Measurements from ENCODE around the gene DNTTIP2. TPM values are rescaled to one million over a fixed set of nuclear protein-coding genes. Genes with fewer than 3 reads are reported as not detected.

Gene DNTTIP2
- total RNA-seq, 1 donor from 2014 or later = 61.8 TPM

DNA sequence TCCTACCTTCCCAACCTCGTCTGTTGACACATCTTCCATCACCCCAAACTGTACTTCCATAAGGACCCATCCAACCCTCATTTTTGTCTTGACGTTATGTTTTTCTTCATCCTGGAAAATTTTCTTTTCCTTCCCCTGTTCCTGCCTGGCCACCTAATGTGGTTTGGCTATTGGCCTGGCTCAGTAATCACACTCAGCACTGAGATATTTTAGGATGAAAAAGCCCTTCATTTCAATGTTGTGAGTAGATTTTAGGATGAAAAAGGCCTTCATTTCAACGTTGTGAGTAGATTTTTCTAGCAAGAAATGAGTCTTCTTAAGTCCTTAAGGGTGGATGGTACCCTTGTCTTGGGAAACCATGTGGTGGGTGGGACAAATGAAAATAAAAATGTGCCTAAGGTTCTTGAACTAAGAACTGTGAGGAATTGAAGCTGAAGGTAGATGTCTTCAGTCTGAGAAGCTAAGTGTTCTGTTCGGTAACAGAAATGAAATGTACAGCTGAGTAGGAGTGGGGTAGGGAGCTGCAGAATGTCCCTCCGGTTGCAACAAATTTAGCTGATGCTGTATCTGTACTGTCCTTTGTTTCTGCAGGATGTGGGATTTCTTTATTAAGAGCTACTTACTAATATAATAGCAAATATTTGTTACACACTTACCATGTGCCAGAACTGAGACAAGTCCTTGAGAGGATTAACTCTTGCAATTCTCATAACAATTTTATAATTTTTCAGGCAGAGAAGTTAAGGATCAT lies 36.1 kb downstream of the DNTTIP2 start:
- Mint-ChIP-seq H3K27ac (ENCODE audit: unreplicated experiment) (peak overlapping the region; percentile 12), H3K9me3 (ENCODE audit: unreplicated experiment) (no peaks in the 10 kb centered on the region), H3K27me3 (ENCODE audit: unreplicated experiment) (peaks cover 10% of the 10 kb centered on the region), H3K4me1 (ENCODE audit: unreplicated experiment) (peaks cover 19% of the 10 kb centered on the region), H3K4me3 (ENCODE audit: unreplicated experiment) (no peak overlapping the region), H3K36me3 (ENCODE audit: low read depth, unreplicated experiment) (peaks cover 29% of the 10 kb centered on the region)
- DNase-seq (ENCODE audit: low spot score) = no peak
- TF ChIP-seq CTCF (IDR thresholded peaks at IDR 0.05; ENCODE audit: unreplicated experiment) = no peak

GRCh38 chr1:93841771-93842170 lies 37.2 kb downstream of the DNTTIP2 start:
- no peaks in the 10 kb centered on the region for H3K9me3 Mint-ChIP-seq (ENCODE audit: unreplicated experiment)
- peaks cover 4% of the 10 kb centered on the region for H3K27me3 Mint-ChIP-seq (ENCODE audit: unreplicated experiment)
- TF ChIP-seq CTCF (IDR thresholded peaks at IDR 0.05; ENCODE audit: unreplicated experiment) = no peak
- no peak for DNase-seq (ENCODE audit: low spot score)
- peaks cover 13% of the 10 kb centered on the region for H3K4me1 Mint-ChIP-seq (ENCODE audit: unreplicated experiment)
- peaks cover 32% of the 10 kb centered on the region for H3K36me3 Mint-ChIP-seq (ENCODE audit: low read depth, unreplicated experiment)
- no peak overlapping the region for H3K27ac Mint-ChIP-seq (ENCODE audit: unreplicated experiment)
- H3K4me3 Mint-ChIP-seq (ENCODE audit: unreplicated experiment) = no peak overlapping the region

- Mint-ChIP-seq H3K36me3 (ENCODE audit: low read depth, unreplicated experiment) (peaks cover 39% of the 10 kb centered on the region), H3K4me3 (ENCODE audit: unreplicated experiment) (no peak overlapping the region), H3K4me1 (ENCODE audit: unreplicated experiment) (peaks cover 18% of the 10 kb centered on the region), H3K27me3 (ENCODE audit: unreplicated experiment) (peaks cover 5% of the 10 kb centered on the region), H3K27ac (ENCODE audit: unreplicated experiment) (no peak overlapping the region), H3K9me3 (ENCODE audit: unreplicated experiment) (no peaks in the 10 kb centered on the region)
- no peak for TF ChIP-seq CTCF (IDR thresholded peaks at IDR 0.05; ENCODE audit: unreplicated experiment)
- DNase-seq (ENCODE audit: low spot score) = no peak
Observed at GRCh38 chr1:93840956-93841482, 38.0 kb downstream of the DNTTIP2 start.

DNA sequence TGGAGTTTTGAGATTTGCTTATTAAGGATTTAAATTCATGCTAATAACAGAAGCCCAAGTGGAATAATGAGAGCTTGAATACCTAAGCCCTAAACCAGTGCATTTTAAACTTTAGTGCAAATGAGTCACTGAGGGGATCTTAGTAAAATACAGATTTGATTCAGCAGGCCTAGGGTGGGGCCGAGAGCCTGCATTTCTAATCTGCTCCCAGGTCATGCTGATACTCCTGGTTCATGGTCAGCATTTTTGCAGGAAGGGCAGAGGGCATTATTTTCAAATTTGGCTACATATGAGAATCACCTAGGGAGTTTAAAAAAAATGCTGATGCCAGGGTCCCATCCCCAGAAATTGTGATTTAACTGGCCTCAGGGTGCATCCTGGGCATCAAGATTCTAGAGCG lies 39.3 kb downstream of the DNTTIP2 start:
- no peak for TF ChIP-seq CTCF (IDR thresholded peaks at IDR 0.05; ENCODE audit: unreplicated experiment)
- no peak overlapping the region for H3K27ac Mint-ChIP-seq (ENCODE audit: unreplicated experiment)
- peaks cover 52% of the 10 kb centered on the region for H3K36me3 Mint-ChIP-seq (ENCODE audit: low read depth, unreplicated experiment)
- peaks cover 12% of the 10 kb centered on the region for H3K4me1 Mint-ChIP-seq (ENCODE audit: unreplicated experiment)
- DNase-seq (ENCODE audit: low spot score) = no peak
- no peak overlapping the region for H3K4me3 Mint-ChIP-seq (ENCODE audit: unreplicated experiment)
- peaks cover 2% of the 10 kb centered on the region for H3K9me3 Mint-ChIP-seq (ENCODE audit: unreplicated experiment)
- peaks cover 9% of the 10 kb centered on the region for H3K27me3 Mint-ChIP-seq (ENCODE audit: unreplicated experiment)

DNA sequence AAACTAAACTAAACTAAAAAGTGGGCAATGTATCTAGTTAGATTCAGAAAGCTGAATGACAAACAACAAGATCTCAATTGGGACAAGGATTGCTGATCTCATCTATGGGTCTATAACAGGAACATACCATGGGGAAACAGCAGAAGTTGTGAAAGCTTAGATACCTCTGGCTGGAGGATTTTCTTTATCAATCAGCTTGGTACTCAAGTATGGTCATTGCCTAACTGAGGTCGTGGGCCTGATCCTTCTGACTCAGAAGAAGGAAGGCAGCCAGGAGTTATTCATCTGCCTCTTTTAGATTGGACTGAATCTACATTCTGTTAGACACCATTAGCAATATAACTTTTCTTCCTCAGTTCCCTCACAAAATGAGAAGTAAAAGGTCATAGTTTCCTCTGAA lies 39.7 kb downstream of the DNTTIP2 start:
- Mint-ChIP-seq H3K4me3 (ENCODE audit: unreplicated experiment) (no peak overlapping the region), H3K4me1 (ENCODE audit: unreplicated experiment) (peaks cover 10% of the 10 kb centered on the region), H3K27ac (ENCODE audit: unreplicated experiment) (no peak overlapping the region), H3K36me3 (ENCODE audit: low read depth, unreplicated experiment) (peaks cover 56% of the 10 kb centered on the region), H3K9me3 (ENCODE audit: unreplicated experiment) (peaks cover 6% of the 10 kb centered on the region), H3K27me3 (ENCODE audit: unreplicated experiment) (peaks cover 9% of the 10 kb centered on the region)
- DNase-seq (ENCODE audit: low spot score) = no peak
- TF ChIP-seq CTCF (IDR thresholded peaks at IDR 0.05; ENCODE audit: unreplicated experiment) = no peak

Measured in endothelial cell (in vitro differentiated cells).